HepG2 (cell line): ENCODE data around the gene ATP8A1. TPM values are rescaled to one million over a fixed set of nuclear protein-coding genes. Genes with fewer than 3 reads are reported as not detected.

Source experiments
- FOXO1 ChIP-seq: sonication (generic); formaldehyde crosslinking; IDR thresholded peaks from 2 replicates; pipeline ENCODE4 v1.4.0; 2020; ENCODE audit warnings: missing genetic modification reagents
- GLI4 ChIP-seq: sonication (generic); formaldehyde crosslinking; IDR thresholded peaks from 2 replicates; pipeline ENCODE4 v1.5.1; 2020; ENCODE audit warnings: missing genetic modification reagents, mild to moderate bottlenecking, moderate library complexity, borderline replicate concordance
- HNRNPUL1 ChIP-seq: fragments of 200-400 bp; formaldehyde crosslinking; IDR thresholded peaks from 2 replicates; pipeline ENCODE4 v1.6.1; 2017; ENCODE audit warnings: low read depth, mild to moderate bottlenecking, low read length, moderate library complexity
- JUN ChIP-seq: sonication (generic); formaldehyde crosslinking; IDR thresholded peaks from 2 replicates; pipeline ENCODE4 v1.4.0; 2020; ENCODE audit warnings: mild to moderate bottlenecking, missing genetic modification reagents
- POLR2G ChIP-seq: fragments of 200-400 bp; formaldehyde crosslinking; IDR thresholded peaks from 2 replicates; pipeline ENCODE4 v1.6.1; 2018; ENCODE audit warnings: mild to moderate bottlenecking, low read depth, low read length, moderate library complexity
- PRPF4 ChIP-seq: fragments of 200-400 bp; formaldehyde crosslinking; IDR thresholded peaks from 2 replicates; pipeline ENCODE4 v1.6.1; 2016; ENCODE audit warnings: low read length, low read depth; ENCODE audit not compliant: poor library complexity, severe bottlenecking
- U2AF2 ChIP-seq: fragments of 200-400 bp; formaldehyde crosslinking; IDR thresholded peaks from 2 replicates; pipeline ENCODE4 v1.6.1; 2017; ENCODE audit warnings: low read depth, mild to moderate bottlenecking, low read length
- ZFX ChIP-seq: sonication (generic); formaldehyde crosslinking; IDR thresholded peaks from 2 replicates; pipeline ENCODE4 v1.4.0; 2020; ENCODE audit warnings: mild to moderate bottlenecking, low read depth, missing genetic modification reagents, moderate library complexity
- ZNF33A ChIP-seq: sonication (generic); formaldehyde crosslinking; IDR thresholded peaks from 2 replicates; pipeline ENCODE4 v1.5.1; 2020; ENCODE audit warnings: missing genetic modification reagents, mild to moderate bottlenecking, moderate library complexity, borderline replicate concordance
- ZSCAN12 ChIP-seq: sonication (generic); formaldehyde crosslinking; IDR thresholded peaks from 2 replicates; pipeline ENCODE4 v1.9.0; 2021; ENCODE audit warnings: mild to moderate bottlenecking, missing genetic modification reagents
- polyA plus RNA-seq, 8 experiments: library from polyadenylated mRNA; depleted of rRNA in 3 of 8; stranded (reverse) in 7 of 8; unstranded in 1 of 8; fragments of >200 nt; fragmentation: Illumina TruSeq in 4 of 8; extraction: Trizol in 4 of 8; gene quantifications; 2 replicates each; pipeline versions ENCODE4 v1.2.1 to v1.2.3, GENCODE V29; 2011 to 2016; ENCODE audit warnings: low read depth in 4 of 8, missing spikeins in 1 of 8, mixed read lengths in 1 of 8; ENCODE audit not compliant: insufficient read depth in 1 of 8
- total RNA-seq, 5 experiments: library from RNA; depleted of rRNA; stranded (reverse); fragments of >200 nt; fragmentation: Illumina TruSeq; extraction: Trizol; gene quantifications; 2 replicates each; pipeline ENCODE4 v1.2.3, GENCODE V29; 2016; ENCODE audit warnings: low read depth in 1 of 5
- TF ChIP-seq, protein P1 (sequence below), 2 experiments: fragments of 450-650 bp in 1 of 2; sonication (generic) in 1 of 2; formaldehyde crosslinking in 1 of 2; IDR thresholded peaks; 2 replicates each; pipeline versions ENCODE4 v1.6.1 to v1.8.0; 2016 to 2022; ENCODE audit warnings: antibody characterized with exemption in 1 of 2, mild to moderate bottlenecking in 1 of 2, missing genetic modification reagents in 1 of 2
- TF ChIP-seq, protein P2 (sequence below): sonication (generic); formaldehyde crosslinking; IDR thresholded peaks from 2 replicates; pipeline ENCODE4 v1.4.0; 2020; ENCODE audit warnings: low read depth, mild to moderate bottlenecking, missing genetic modification reagents

Gene ATP8A1
- total and polyA plus RNA-seq, 2 of the 13 experiments (the other 11 are each of a cell fraction or from before 2014, with no cell fraction given): 1.7 to 6.2 TPM

- no peak for TF ChIP-seq FOXO1
- TF ChIP-seq JUN: no peak
- TF ChIP-seq ZFX (CRISPR knock-in tag): no peak
- no peak for TF ChIP-seq U2AF2
- TF ChIP-seq HNRNPUL1: no peak
- TF ChIP-seq, protein P1, sequence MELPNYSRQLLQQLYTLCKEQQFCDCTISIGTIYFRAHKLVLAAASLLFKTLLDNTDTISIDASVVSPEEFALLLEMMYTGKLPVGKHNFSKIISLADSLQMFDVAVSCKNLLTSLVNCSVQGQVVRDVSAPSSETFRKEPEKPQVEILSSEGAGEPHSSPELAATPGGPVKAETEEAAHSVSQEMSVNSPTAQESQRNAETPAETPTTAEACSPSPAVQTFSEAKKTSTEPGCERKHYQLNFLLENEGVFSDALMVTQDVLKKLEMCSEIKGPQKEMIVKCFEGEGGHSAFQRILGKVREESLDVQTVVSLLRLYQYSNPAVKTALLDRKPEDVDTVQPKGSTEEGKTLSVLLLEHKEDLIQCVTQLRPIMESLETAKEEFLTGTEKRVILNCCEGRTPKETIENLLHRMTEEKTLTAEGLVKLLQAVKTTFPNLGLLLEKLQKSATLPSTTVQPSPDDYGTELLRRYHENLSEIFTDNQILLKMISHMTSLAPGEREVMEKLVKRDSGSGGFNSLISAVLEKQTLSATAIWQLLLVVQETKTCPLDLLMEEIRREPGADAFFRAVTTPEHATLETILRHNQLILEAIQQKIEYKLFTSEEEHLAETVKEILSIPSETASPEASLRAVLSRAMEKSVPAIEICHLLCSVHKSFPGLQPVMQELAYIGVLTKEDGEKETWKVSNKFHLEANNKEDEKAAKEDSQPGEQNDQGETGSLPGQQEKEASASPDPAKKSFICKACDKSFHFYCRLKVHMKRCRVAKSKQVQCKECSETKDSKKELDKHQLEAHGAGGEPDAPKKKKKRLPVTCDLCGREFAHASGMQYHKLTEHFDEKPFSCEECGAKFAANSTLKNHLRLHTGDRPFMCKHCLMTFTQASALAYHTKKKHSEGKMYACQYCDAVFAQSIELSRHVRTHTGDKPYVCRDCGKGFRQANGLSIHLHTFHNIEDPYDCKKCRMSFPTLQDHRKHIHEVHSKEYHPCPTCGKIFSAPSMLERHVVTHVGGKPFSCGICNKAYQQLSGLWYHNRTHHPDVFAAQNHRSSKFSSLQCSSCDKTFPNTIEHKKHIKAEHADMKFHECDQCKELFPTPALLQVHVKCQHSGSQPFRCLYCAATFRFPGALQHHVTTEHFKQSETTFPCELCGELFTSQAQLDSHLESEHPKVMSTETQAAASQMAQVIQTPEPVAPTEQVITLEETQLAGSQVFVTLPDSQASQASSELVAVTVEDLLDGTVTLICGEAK (IDR thresholded peaks at IDR 0.05): no peak
- TF ChIP-seq, protein P1 (CRISPR knock-in tag; IDR thresholded peaks at IDR 0.05): no peak
- no peak for TF ChIP-seq PRPF4
- TF ChIP-seq, protein P2, sequence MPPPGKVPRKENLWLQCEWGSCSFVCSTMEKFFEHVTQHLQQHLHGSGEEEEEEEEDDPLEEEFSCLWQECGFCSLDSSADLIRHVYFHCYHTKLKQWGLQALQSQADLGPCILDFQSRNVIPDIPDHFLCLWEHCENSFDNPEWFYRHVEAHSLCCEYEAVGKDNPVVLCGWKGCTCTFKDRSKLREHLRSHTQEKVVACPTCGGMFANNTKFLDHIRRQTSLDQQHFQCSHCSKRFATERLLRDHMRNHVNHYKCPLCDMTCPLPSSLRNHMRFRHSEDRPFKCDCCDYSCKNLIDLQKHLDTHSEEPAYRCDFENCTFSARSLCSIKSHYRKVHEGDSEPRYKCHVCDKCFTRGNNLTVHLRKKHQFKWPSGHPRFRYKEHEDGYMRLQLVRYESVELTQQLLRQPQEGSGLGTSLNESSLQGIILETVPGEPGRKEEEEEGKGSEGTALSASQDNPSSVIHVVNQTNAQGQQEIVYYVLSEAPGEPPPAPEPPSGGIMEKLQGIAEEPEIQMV (CRISPR knock-in tag): no peak
- TF ChIP-seq POLR2G: no peak
- TF ChIP-seq GLI4 (CRISPR knock-in tag): no peak
- no peak for TF ChIP-seq ZNF33A (CRISPR knock-in tag)
- TF ChIP-seq ZSCAN12 (CRISPR knock-in tag): no peak
These were observed 70.1 kb downstream of the ATP8A1 start (continued) for GRCh38 chr4:42586775-42587174.
